HCT116 (cell line): ENCODE measurements around the gene ALAD. TPM values are rescaled to one million over a fixed set of nuclear protein-coding genes. Genes with fewer than 3 reads are reported as not detected.

ENCODE experiments used
- ATAC-seq: fragments of 200-7000 bp; cut with Tn5 transposase; 2 replicates; pipeline ENCODE4 v1.9.1; 2020; ENCODE audit warnings: mild to moderate bottlenecking, moderate library complexity
- BruUV-seq: library from RNA; stranded (reverse); fragments of 400-500 nt; replicated peaks from 2 replicates; lab custom pipeline; 2021; lab: Mats Ljungman, UMichigan
- CTCF ChIA-PET: fragments of 300-600 bp; sonication (Branson Sonifier 250); formaldehyde crosslinking; loops from one replicate; lab custom pipeline; 2021; ENCODE audit warnings: antibody characterized with exemption; lab: Charles Lee
- POLR2A ChIA-PET: fragments of 300-600, 350-600 bp; sonication (Branson Sonifier 250); formaldehyde crosslinking; loops from one replicate; lab custom pipeline; 2021; ENCODE audit warnings: antibody characterized with exemption; lab: Charles Lee
- RAD21 ChIA-PET, 2 experiments: fragments of 300-600 bp; sonication (Branson Sonifier 250); formaldehyde crosslinking; loops; one replicate each; lab custom pipeline; 2023; ENCODE audit warnings: low total read pairs in 2 of 2; ENCODE audit not compliant: uncharacterized antibody in 2 of 2, unreplicated experiment in 2 of 2, low non-redundant PET in 1 of 2; lab: Charles Lee
- DNase-seq: peaks from one replicate; pipeline ENCODE4 v3.0.0-alpha.2; 2010; ENCODE audit warnings: low read depth, low spot score
- H2AFZ ChIP-seq: fragments of 200-600 bp; shearing (Covaris generic), sonication (generic); 2 replicates; pipeline ENCODE4 v1.6.1; 2017; ENCODE audit warnings: low read depth, mixed run types, mixed read lengths, antibody characterized with exemption, low read length; ENCODE audit not compliant: poor library complexity, severe bottlenecking
- H3K27ac ChIP-seq: 2 replicates; pipeline ENCODE4 v1.5.1; 2012; ENCODE audit warnings: low read depth, low read length
- H3K27me3 ChIP-seq: fragments of 200-600 bp; sonication (generic); 2 replicates; pipeline ENCODE4 v1.6.1; 2016; ENCODE audit warnings: mixed run types, low read length, mixed read lengths; ENCODE audit not compliant: insufficient read depth
- H3K36me3 ChIP-seq, 2 experiments: fragments of 200-500 bp in 1 of 2; fragments of 200-600 bp in 1 of 2; sonication (Bioruptor generic) in 1 of 2; sonication (generic) in 1 of 2; 2 replicates each; pipeline versions ENCODE4 v1.5.1 to v1.6.1; 2014 to 2016; ENCODE audit warnings: low read length in 2 of 2, inconsistent platforms in 1 of 2, mixed read lengths in 1 of 2, mixed run types in 1 of 2; ENCODE audit not compliant: insufficient read depth in 2 of 2, control insufficient read depth in 1 of 2
- H3K4me1 ChIP-seq, 2 experiments: fragments of 200-600 bp in 1 of 2; sonication (generic) in 1 of 2; 2 replicates each; pipeline versions ENCODE4 v1.5.1 to v1.6.1; 2012 to 2017; ENCODE audit warnings: low read length in 2 of 2, inconsistent platforms in 1 of 2, mild to moderate bottlenecking in 1 of 2, mixed read lengths in 1 of 2, mixed run types in 1 of 2, moderate library complexity in 1 of 2; ENCODE audit not compliant: insufficient read depth in 2 of 2, control insufficient read depth in 1 of 2
- H3K4me2 ChIP-seq: fragments of 200-600 bp; sonication (generic); 2 replicates; pipeline ENCODE4 v1.6.1; 2017; ENCODE audit warnings: mixed run types, low read length, mixed read lengths
- H3K4me3 ChIP-seq, 2 experiments: fragments of 200-600 bp in 1 of 2; sonication (generic) in 1 of 2; replicated peaks in 1 of 2; 2 replicates each; pipeline ENCODE4 v1.5.1; 2011 to 2016; ENCODE audit warnings: low read length in 2 of 2, control low read depth in 1 of 2, low read depth in 1 of 2, mild to moderate bottlenecking in 1 of 2, mixed read lengths in 1 of 2, mixed run types in 1 of 2
- H3K79me2 ChIP-seq: fragments of 200-600 bp; sonication (generic); 2 replicates; pipeline ENCODE4 v1.6.1; 2017; ENCODE audit warnings: mild to moderate bottlenecking, mixed run types, low read length, moderate library complexity, mixed read lengths; ENCODE audit not compliant: insufficient read depth
- H3K9ac ChIP-seq: fragments of 200-600 bp; sonication (generic); 2 replicates; pipeline ENCODE4 v1.6.1; 2016; ENCODE audit warnings: low read length, mixed read lengths
- H3K9me2 ChIP-seq: fragments of 200-600 bp; sonication (generic), shearing (Covaris generic); 2 replicates; pipeline ENCODE4 v1.6.1; 2017; ENCODE audit warnings: mixed run types, mild to moderate bottlenecking, moderate library complexity; ENCODE audit not compliant: insufficient read depth
- H3K9me3 ChIP-seq, 2 experiments: fragments of 200-500 bp in 1 of 2; fragments of 200-600 bp in 1 of 2; sonication (Bioruptor generic) in 1 of 2; sonication (generic) in 1 of 2; 2 replicates each; pipeline ENCODE4 v1.6.1; 2014 to 2017; ENCODE audit warnings: low read length in 2 of 2, mixed read lengths in 2 of 2, inconsistent platforms in 1 of 2, low read depth in 1 of 2, mild to moderate bottlenecking in 1 of 2, mixed run types in 1 of 2, moderate library complexity in 1 of 2; ENCODE audit not compliant: control insufficient read depth in 1 of 2, insufficient read depth in 1 of 2
- H4K20me1 ChIP-seq: fragments of 200-600 bp; sonication (generic), shearing (Covaris generic); 2 replicates; pipeline ENCODE4 v1.6.1; 2017; ENCODE audit warnings: mixed run types, mild to moderate bottlenecking, moderate library complexity; ENCODE audit not compliant: insufficient read depth
- ATF3 ChIP-seq: IDR thresholded peaks from 2 replicates; pipeline ENCODE4 v1.6.1; 2012
- CBX3 ChIP-seq: IDR thresholded peaks from 2 replicates; pipeline ENCODE4 v1.6.1; 2012; ENCODE audit warnings: low read depth
- CEBPB ChIP-seq: IDR thresholded peaks from 2 replicates; pipeline ENCODE4 v1.6.1; 2012; ENCODE audit warnings: low read depth
- EGR1 ChIP-seq: IDR thresholded peaks from 2 replicates; pipeline ENCODE4 v1.6.1; 2012; ENCODE audit warnings: low read depth
- ELF1 ChIP-seq: IDR thresholded peaks from 2 replicates; pipeline ENCODE4 v1.6.1; 2012; ENCODE audit warnings: low read depth, borderline replicate concordance
- EZH2 ChIP-seq: fragments of 200-600 bp; sonication (generic); IDR thresholded peaks from 2 replicates; pipeline ENCODE4 v1.6.1; 2017; ENCODE audit warnings: antibody characterized with exemption, mixed run types
- JUND ChIP-seq: IDR thresholded peaks from 2 replicates; pipeline ENCODE4 v1.6.1; 2012
- MAX ChIP-seq: IDR thresholded peaks from 2 replicates; pipeline ENCODE4 v1.6.1; 2012
- POLR2A ChIP-seq: IDR thresholded peaks from 2 replicates; pipeline ENCODE4 v1.7.0; 2011; ENCODE audit warnings: borderline replicate concordance; ENCODE audit not compliant: insufficient read depth, insufficient read length; ENCODE audit errors: extremely low read depth
- RAD21 ChIP-seq: IDR thresholded peaks from 2 replicates; pipeline ENCODE4 v1.6.1; 2012; ENCODE audit warnings: low read depth, mild to moderate bottlenecking
- REST ChIP-seq: IDR thresholded peaks from 2 replicates; pipeline ENCODE4 v1.6.1; 2012; ENCODE audit warnings: low read depth
- SIN3A ChIP-seq: IDR thresholded peaks from 2 replicates; pipeline ENCODE4 v1.6.1; 2012; ENCODE audit warnings: low read depth
- TCF7L2 ChIP-seq: IDR thresholded peaks from 2 replicates; pipeline ENCODE4 v1.7.0; 2011; ENCODE audit warnings: borderline replicate concordance, inconsistent platforms; ENCODE audit not compliant: insufficient read depth, insufficient read length; ENCODE audit errors: extremely low read depth
- YY1 ChIP-seq: IDR thresholded peaks from 2 replicates; pipeline ENCODE4 v1.6.1; 2011; ENCODE audit warnings: low read length, low read depth, moderate library complexity, mild to moderate bottlenecking; ENCODE audit not compliant: insufficient replicate concordance; ENCODE audit errors: extremely low read depth
- ZBTB33 ChIP-seq: IDR thresholded peaks from 2 replicates; pipeline ENCODE4 v1.6.1; 2011; ENCODE audit warnings: mild to moderate bottlenecking, low read length, moderate library complexity; ENCODE audit not compliant: insufficient replicate concordance; ENCODE audit errors: extremely low read depth
- ZFX ChIP-seq: fragments of 450-650 bp; IDR thresholded peaks from 2 replicates; pipeline ENCODE4 v1.6.1; 2017
- ZNF274 ChIP-seq: fragments of 200-500 bp; sonication (Bioruptor generic); IDR thresholded peaks from 2 replicates; pipeline ENCODE4 v1.6.1; 2014; ENCODE audit warnings: mild to moderate bottlenecking, low read depth, low read length, inconsistent platforms
- intact Hi-C: fragments of 100-400 bp; cut with micrococcal nuclease; formaldehyde crosslinking; loops from 2 replicates; pipeline ENCODE4 v1.10.0; 2022
- total RNA-seq: library from RNA; stranded (reverse); gene quantifications from one replicate; pipeline ENCODE4 v1.2.1, GENCODE V29; 2021; ENCODE audit not compliant: unreplicated experiment

The ALAD gene
- total RNA-seq, 1 experiment from 2014 or later: 14.0 TPM

- TF ChIP-seq MAX: no peak
- no peak for TF ChIP-seq ELF1
- TF ChIP-seq TCF7L2: no peak
- no peak for TF ChIP-seq ATF3
- no peak for TF ChIP-seq YY1
- no peak for TF ChIP-seq POLR2A
- TF ChIP-seq JUND: no peak
- no peak for TF ChIP-seq CEBPB
- no peak for TF ChIP-seq EZH2
- TF ChIP-seq ZFX: no peak
These were observed 30.1 kb upstream of the ALAD start (continued) for GRCh38 chr9:113431191-113431590.

- Histone ChIP-seq H3K4me1 (no peaks in the 10 kb centered on the region), H3K79me2 (no peaks in the 10 kb centered on the region), H3K9ac (no peak overlapping the region), H3K4me2 (no peak overlapping the region), H3K27ac (no peak overlapping the region), H3K27me3 (no peaks in the 10 kb centered on the region; the same call in 1 of the 2 replicates), H4K20me1 (no peaks in the 10 kb centered on the region), H3K9me3 (no peaks in the 10 kb centered on the region), H2AFZ (no peak overlapping the region), H3K9me2 (no peaks in the 10 kb centered on the region), H3K4me3 (no peak overlapping the region), H3K36me3 (no peaks in the 10 kb centered on the region)
- ChIA-PET CTCF (no interaction called here), RAD21 (no interaction called here), POLR2A (no interaction called here)
- DNase-seq (no peak), ATAC-seq (no peak)
- BruUV-seq: no TSS peak
- intact Hi-C loops: no loop called here
- TF ChIP-seq CEBPB: no peak
- TF ChIP-seq ZBTB33: no peak
- TF ChIP-seq REST: no peak
- TF ChIP-seq YY1: no peak
- TF ChIP-seq TCF7L2: no peak
- no peak for TF ChIP-seq CBX3
- TF ChIP-seq SIN3A: no peak
- no peak for TF ChIP-seq EGR1
- TF ChIP-seq POLR2A: no peak
- TF ChIP-seq RAD21: no peak
- no peak for TF ChIP-seq ZNF274
- TF ChIP-seq JUND: no peak
- TF ChIP-seq ATF3: no peak
These were observed 27.1 kb upstream of the ALAD start for GRCh38 chr9:113428062-113428615.
